ENCODE results near the gene HNF4A.

HNF4A gene

GRCh38 chr20:44429017-44429339, 73.5 kb downstream of the HNF4A start:
- DNase-seq (ENCODE audit: low read depth): no peak
- no peak for TF ChIP-seq CTCF (conservative IDR thresholded peaks at IDR 0.05; ENCODE audit: control insufficient read depth, insufficient read depth, low read depth, low read length)
- H3K4me3 ChIP-seq (ENCODE audit: control insufficient read depth, low read depth, low read length): no peak overlapping the region

- TF ChIP-seq CTCF (conservative IDR thresholded peaks at IDR 0.05; ENCODE audit: control insufficient read depth, insufficient read depth, low read depth, low read length): no peak
- no peak overlapping the region for H3K4me3 ChIP-seq (ENCODE audit: control insufficient read depth, low read depth, low read length)
- DNase-seq (ENCODE audit: low read depth): no peak
Measured at GRCh38 chr20:44429419-44430269, 74.1 kb downstream of the HNF4A start.

- DNase-seq (ENCODE audit: low read depth): no peak
- TF ChIP-seq CTCF (conservative IDR thresholded peaks at IDR 0.05; ENCODE audit: control insufficient read depth, insufficient read depth, low read depth, low read length): no peak
- no peak overlapping the region for H3K4me3 ChIP-seq (ENCODE audit: control insufficient read depth, low read depth, low read length)
Measured at GRCh38 chr20:44430270-44431065, 75.0 kb downstream of the HNF4A start.

GRCh38 chr20:44431118-44431501, 75.6 kb downstream of the HNF4A start:
- no peak overlapping the region for H3K4me3 ChIP-seq (ENCODE audit: control insufficient read depth, low read depth, low read length)
- DNase-seq (ENCODE audit: low read depth): no peak
- no peak for TF ChIP-seq CTCF (conservative IDR thresholded peaks at IDR 0.05; ENCODE audit: control insufficient read depth, insufficient read depth, low read depth, low read length)

GRCh38 chr20:44431502-44432234, 76.2 kb downstream of the HNF4A start:
- TF ChIP-seq CTCF (conservative IDR thresholded peaks at IDR 0.05; ENCODE audit: control insufficient read depth, insufficient read depth, low read depth, low read length): no peak
- no peak for DNase-seq (ENCODE audit: low read depth)
- H3K4me3 ChIP-seq (ENCODE audit: control insufficient read depth, low read depth, low read length): no peak overlapping the region

Data from fibroblast of mammary gland (primary cell).